ENCODE data around the gene PHF23.

Gene PHF23

DNA sequence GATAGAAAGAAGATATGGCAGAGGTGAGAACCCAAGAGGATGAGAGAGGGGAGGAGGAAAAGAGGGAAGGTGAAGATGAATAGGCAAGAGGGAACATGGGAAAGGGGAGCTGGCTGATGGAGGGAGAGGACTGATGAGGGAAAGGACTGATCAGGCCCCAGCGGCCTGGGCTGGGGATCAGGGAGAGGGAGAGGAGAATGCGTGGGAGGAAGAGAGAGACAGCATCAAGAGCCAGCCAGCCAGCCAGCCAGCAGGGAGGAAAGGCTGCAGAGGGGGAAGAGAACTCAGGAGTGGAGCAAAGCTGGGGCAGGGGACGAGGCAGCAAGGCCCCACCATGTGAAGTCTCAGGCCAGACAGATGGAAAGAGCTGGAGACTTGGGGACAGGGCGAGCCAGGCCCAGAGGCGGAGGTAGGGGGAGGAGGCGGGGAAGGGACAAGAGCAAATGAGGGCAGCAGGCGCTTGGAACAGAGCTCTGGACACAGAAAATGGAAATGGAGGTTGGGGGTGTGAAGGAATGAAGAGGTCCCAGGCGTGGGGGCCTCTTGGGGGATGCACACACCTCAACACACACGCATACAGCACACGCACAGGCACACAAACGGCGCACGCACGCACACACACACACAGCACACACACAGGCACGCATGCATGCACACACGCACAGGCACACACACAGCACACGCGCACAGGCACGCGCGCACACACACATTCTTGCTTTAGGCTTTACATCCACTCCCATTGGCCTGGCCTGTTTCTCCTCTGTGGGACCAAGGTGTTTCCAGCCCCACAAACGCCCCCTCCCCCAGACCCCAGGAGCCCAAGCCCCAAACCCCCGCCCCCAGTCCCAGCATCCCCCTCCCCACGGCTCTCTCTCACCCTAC lies 31.9 kb downstream of the PHF23 start:
- Histone ChIP-seq H3K4me1 (ENCODE audit: insufficient read depth, low read length) (peaks cover 31% of the 10 kb centered on the region), H3K4me3 (ENCODE audit: low read length) (peak overlapping the region; percentile 54), H3K9ac (ENCODE audit: low read depth, low read length) (no peak overlapping the region), H3K9me3 (ENCODE audit: insufficient read depth, low read depth, low read length) (no peaks in the 10 kb centered on the region), H3K36me3 (ENCODE audit: insufficient read depth, low read length) (peaks cover 17% of the 10 kb centered on the region), H3K27ac (ENCODE audit: low read depth, low read length) (no peak overlapping the region; the same call in 1 of the 2 replicates), H3K27me3 (ENCODE audit: insufficient read depth, low read length) (no peaks in the 10 kb centered on the region)
- WGBS, result 78% methylated on average over 22 of the region's 24 CpGs

DNA sequence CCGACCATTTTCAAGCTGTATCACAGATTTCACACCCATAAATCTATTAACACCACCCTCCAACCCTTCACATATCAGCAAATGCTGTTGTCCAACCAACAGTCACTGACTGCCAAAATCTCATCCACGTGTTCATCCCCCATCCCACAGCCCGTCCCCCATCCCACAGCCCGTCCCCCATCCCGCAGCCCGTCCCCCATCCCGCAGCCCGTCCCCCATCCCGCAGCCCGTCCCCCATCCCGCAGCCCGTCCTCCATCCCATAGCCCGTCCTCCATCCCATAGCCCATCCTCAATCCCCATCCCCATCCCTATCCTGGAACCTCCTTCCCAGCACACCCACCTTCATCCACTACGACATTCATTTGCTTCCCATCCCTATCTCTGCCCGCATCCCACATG lies 33.7 kb downstream of the PHF23 start:
- Histone ChIP-seq H3K27ac (ENCODE audit: low read depth, low read length) (peak overlapping the region; percentile 77; the same call in 1 of the 2 replicates), H3K36me3 (ENCODE audit: insufficient read depth, low read length) (peaks cover 30% of the 10 kb centered on the region), H3K4me1 (ENCODE audit: insufficient read depth, low read length) (peaks cover 22% of the 10 kb centered on the region), H3K9ac (ENCODE audit: low read depth, low read length) (no peak overlapping the region), H3K27me3 (ENCODE audit: insufficient read depth, low read length) (no peaks in the 10 kb centered on the region), H3K9me3 (ENCODE audit: insufficient read depth, low read depth, low read length) (no peaks in the 10 kb centered on the region), H3K4me3 (ENCODE audit: low read length) (peak overlapping the region; percentile 70)
- 49% methylated on average over 14 of the region's 15 CpGs for whole genome bisulfite sequencing

DNA sequence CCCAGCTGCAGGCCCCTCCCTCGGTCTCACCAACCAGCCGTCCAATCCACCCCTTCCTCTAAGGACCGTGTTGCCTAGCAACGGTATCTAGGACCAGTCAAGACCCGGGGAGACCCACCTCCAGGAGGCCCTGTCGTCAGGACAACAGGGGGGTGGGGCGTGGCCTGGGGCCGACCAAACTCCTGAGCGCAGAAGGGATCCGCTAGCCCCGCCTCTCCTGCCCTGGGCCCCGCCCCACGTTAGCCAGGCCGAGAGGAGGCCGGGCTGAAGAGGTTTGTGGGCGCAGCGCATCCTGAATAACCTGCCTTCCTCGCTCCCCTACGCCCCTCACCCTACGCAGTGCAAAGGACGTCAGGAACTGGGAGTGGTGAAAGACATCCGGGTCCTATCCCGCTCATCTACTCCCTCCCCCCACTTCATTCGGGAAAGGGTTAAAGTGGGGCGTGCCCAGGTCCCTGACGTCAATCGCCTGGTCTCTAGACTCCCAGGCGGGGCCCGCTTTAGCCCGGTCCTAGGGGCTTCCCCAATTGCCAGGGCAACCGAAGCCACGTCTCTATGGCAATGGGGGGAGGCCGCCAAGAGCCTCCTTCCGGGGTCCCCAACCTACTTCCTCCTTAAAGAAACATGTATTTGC lies 34.3 kb downstream of the PHF23 start:
- peak overlapping the region; percentile 70 for H3K4me3 ChIP-seq (ENCODE audit: low read length)
- no peaks in the 10 kb centered on the region for H3K27me3 ChIP-seq (ENCODE audit: insufficient read depth, low read length)
- 0 out of 2 replicates have a peak overlapping the region, but pooled peaks have one; percentile 28 for H3K9ac ChIP-seq (ENCODE audit: low read depth, low read length)

DNA sequence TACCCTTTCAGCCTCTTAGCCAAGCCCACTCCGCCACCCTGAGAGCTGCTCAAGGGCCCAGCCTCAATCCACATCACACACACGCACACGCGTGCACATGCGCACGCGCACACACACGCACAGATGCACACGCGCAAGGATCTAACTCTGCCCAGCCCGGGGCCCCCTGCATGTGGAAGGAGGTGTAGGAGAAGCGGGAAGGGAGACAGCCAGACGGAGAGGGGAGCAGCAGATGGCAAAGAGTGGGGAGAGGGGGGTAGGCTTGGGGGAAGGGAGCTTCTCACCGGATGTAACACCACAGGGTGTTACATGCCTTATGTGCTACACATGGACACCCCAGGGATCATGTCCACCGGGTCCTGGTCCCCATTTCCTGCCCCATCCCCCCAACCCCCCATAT lies 34.9 kb downstream of the PHF23 start:
- H3K9me3 ChIP-seq (ENCODE audit: insufficient read depth, low read depth, low read length), result no peaks in the 10 kb centered on the region
- peak overlapping the region; percentile 70 for H3K4me3 ChIP-seq (ENCODE audit: low read length)
- WGBS, result 90% methylated on average over 15 of the region's 15 CpGs
- H3K4me1 ChIP-seq (ENCODE audit: insufficient read depth, low read length), result peaks cover 19% of the 10 kb centered on the region; the same call in 1 of the 2 replicates
- H3K27me3 ChIP-seq (ENCODE audit: insufficient read depth, low read length), result no peaks in the 10 kb centered on the region
- no peak overlapping the region for H3K9ac ChIP-seq (ENCODE audit: low read depth, low read length)
- H3K27ac ChIP-seq (ENCODE audit: low read depth, low read length), result peak overlapping the region; percentile 77; the same call in 1 of the 2 replicates
- H3K36me3 ChIP-seq (ENCODE audit: insufficient read depth, low read length), result peaks cover 37% of the 10 kb centered on the region

More for the DNA sequence above, 34.3 kb downstream of the PHF23 start:
- WGBS, result under 1% methylated on average over 34 of the region's 34 CpGs
- Histone ChIP-seq H3K36me3 (ENCODE audit: insufficient read depth, low read length) (peaks cover 34% of the 10 kb centered on the region), H3K27ac (ENCODE audit: low read depth, low read length) (peak overlapping the region; percentile 77; the same call in 1 of the 2 replicates), H3K9me3 (ENCODE audit: insufficient read depth, low read depth, low read length) (no peaks in the 10 kb centered on the region), H3K4me1 (ENCODE audit: insufficient read depth, low read length) (peaks cover 19% of the 10 kb centered on the region; the same call in 1 of the 2 replicates)

DNA sequence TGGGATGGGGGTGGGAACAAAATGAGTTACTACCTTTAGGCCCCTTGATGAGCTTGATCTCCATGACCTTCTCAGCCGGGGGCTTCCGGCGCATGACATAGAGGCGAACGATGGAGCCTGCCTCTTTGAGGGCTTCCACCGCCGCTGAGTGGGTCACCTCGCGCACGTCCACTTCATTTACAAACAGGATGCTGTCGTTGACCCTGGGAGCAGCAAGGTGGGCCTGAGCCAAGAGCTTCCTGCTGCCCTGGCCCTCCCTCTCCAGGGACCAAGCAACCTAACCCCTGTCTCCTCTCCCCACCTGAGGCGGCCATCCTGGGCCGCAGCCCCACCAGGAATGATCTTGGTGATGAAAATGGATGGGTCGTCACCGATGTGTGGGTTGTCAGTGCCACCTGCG lies 35.9 kb downstream of the PHF23 start:
- WGBS, result 94% methylated on average over 16 of the region's 16 CpGs
- H3K36me3 ChIP-seq (ENCODE audit: insufficient read depth, low read length), result peaks cover 38% of the 10 kb centered on the region
- H3K27ac ChIP-seq (ENCODE audit: low read depth, low read length), result no peak overlapping the region
- H3K9ac ChIP-seq (ENCODE audit: low read depth, low read length), result no peak overlapping the region
- no peaks in the 10 kb centered on the region for H3K9me3 ChIP-seq (ENCODE audit: insufficient read depth, low read depth, low read length)
- peaks cover 10% of the 10 kb centered on the region; the same call in 1 of the 2 replicates for H3K4me1 ChIP-seq (ENCODE audit: insufficient read depth, low read length)
- no peaks in the 10 kb centered on the region for H3K27me3 ChIP-seq (ENCODE audit: insufficient read depth, low read length)
- H3K4me3 ChIP-seq (ENCODE audit: low read length), result no peak overlapping the region

DNA sequence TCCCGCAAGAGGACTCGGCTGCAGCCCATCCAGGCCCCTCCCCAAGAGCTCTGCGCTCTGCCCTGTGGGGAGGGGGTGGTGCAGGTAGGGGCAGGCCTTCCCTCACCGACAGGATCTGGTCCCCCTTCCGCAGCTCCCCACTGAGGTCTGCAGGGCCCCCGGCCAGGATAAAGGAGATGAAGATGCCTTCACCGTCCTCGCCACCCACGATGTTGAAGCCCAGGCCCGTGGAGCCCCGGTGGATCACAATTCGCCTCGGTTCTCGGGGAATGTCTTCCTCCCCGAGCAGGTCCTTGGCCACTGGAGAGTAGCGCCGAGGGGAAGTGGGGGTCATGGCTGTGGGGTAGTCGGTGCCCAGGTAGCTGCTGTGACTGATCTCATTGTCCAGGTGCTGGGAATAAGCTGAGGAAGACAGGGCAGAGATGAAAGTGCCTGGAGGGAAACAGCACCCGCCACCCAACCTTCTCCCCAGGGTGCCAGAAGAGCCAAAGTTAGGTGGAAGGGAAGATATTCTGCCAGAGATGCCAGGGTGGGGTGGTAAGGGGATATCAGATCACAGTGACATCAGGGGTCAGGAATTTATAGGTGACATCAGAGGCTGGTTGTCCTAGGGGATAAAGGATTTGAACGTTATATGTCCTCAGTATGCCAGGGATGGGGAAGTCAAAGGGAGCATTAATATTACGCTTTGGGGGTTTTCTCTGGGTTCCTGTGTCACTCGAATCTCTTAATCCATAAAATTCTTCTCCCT lies 42.4 kb downstream of the PHF23 start:
- H3K9me3 ChIP-seq (ENCODE audit: insufficient read depth, low read depth, low read length), result no peaks in the 10 kb centered on the region
- H3K36me3 ChIP-seq (ENCODE audit: insufficient read depth, low read length), result peaks cover 70% of the 10 kb centered on the region
- H3K9ac ChIP-seq (ENCODE audit: low read depth, low read length), result no peak overlapping the region
- H3K4me3 ChIP-seq (ENCODE audit: low read length), result no peak overlapping the region
- H3K27me3 ChIP-seq (ENCODE audit: insufficient read depth, low read length), result no peaks in the 10 kb centered on the region
- H3K4me1 ChIP-seq (ENCODE audit: insufficient read depth, low read length), result no peaks in the 10 kb centered on the region
- no peak overlapping the region for H3K27ac ChIP-seq (ENCODE audit: low read depth, low read length)
- 94% methylated on average over 22 of the region's 22 CpGs for WGBS

DNA sequence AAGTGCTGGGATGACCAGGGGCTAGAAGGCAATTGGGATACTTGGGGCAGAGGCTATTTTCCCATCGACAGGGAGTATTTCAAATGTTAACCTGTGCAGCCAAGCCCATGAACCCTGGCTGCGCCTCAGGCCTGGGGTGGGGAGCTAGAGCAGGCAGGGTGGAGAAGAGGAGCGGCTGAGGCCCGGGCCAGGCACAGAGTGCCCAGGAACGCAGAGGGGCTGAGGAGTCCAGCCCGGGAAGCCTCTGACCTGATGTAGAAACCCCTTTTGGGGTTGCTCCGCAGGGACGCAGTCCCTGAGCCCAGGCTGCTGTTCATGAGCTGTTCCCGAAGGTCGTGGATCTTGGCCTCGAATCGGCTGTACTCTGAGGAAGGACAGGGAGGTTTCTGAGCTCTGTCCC lies 43.3 kb downstream of the PHF23 start:
- WGBS, result 95% methylated on average over 12 of the region's 12 CpGs

DNA sequence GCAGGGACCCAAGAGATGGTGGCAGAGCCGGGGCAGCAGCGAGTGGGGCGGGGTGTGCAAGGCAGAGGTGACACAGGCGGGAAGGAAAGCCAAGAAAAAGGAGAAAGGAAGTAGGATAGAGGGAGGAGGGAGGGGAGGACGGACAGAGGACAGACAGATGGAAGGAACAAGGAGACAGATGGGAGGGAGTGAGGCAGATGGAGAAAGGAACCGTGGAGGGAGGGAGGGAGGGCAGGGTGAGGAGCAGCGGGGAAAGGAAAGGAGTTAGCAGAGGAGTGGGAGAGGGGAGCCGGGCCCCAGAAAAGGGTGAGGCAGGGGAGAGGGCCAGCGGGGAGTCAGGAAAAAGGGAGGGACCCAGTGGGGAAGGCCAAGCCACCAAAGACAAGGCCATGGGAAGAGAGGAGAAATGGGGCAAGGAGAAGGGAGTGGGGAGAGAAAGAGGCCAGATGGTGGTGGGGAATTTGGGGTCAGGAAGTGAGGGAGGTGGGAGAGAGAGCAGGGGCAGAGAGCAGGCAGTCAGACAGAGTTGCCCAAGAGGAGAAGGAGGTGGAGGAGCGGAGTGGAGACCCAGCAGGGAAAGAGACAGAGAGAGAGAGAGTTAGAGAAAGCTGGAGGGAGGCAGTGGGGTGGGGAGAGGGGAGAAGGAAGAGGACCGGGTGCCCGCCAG lies 46.9 kb downstream of the PHF23 start:
- no peak overlapping the region for H3K27ac ChIP-seq (ENCODE audit: low read depth, low read length)
- H3K9me3 ChIP-seq (ENCODE audit: insufficient read depth, low read depth, low read length), result no peaks in the 10 kb centered on the region
- no peak overlapping the region for H3K9ac ChIP-seq (ENCODE audit: low read depth, low read length)
- no peak overlapping the region for H3K4me3 ChIP-seq (ENCODE audit: low read length)
- no peaks in the 10 kb centered on the region for H3K4me1 ChIP-seq (ENCODE audit: insufficient read depth, low read length)
- WGBS, result 89% methylated on average over 12 of the region's 12 CpGs
- H3K36me3 ChIP-seq (ENCODE audit: insufficient read depth, low read length), result peaks cover 70% of the 10 kb centered on the region
- no peaks in the 10 kb centered on the region for H3K27me3 ChIP-seq (ENCODE audit: insufficient read depth, low read length)

More for the DNA sequence above, 43.3 kb downstream of the PHF23 start:
- Histone ChIP-seq H3K9ac (ENCODE audit: low read depth, low read length) (no peak overlapping the region), H3K27ac (ENCODE audit: low read depth, low read length) (no peak overlapping the region), H3K36me3 (ENCODE audit: insufficient read depth, low read length) (peaks cover 69% of the 10 kb centered on the region), H3K9me3 (ENCODE audit: insufficient read depth, low read depth, low read length) (no peaks in the 10 kb centered on the region), H3K4me1 (ENCODE audit: insufficient read depth, low read length) (no peaks in the 10 kb centered on the region), H3K4me3 (ENCODE audit: low read length) (no peak overlapping the region), H3K27me3 (ENCODE audit: insufficient read depth, low read length) (no peaks in the 10 kb centered on the region)

DNA sequence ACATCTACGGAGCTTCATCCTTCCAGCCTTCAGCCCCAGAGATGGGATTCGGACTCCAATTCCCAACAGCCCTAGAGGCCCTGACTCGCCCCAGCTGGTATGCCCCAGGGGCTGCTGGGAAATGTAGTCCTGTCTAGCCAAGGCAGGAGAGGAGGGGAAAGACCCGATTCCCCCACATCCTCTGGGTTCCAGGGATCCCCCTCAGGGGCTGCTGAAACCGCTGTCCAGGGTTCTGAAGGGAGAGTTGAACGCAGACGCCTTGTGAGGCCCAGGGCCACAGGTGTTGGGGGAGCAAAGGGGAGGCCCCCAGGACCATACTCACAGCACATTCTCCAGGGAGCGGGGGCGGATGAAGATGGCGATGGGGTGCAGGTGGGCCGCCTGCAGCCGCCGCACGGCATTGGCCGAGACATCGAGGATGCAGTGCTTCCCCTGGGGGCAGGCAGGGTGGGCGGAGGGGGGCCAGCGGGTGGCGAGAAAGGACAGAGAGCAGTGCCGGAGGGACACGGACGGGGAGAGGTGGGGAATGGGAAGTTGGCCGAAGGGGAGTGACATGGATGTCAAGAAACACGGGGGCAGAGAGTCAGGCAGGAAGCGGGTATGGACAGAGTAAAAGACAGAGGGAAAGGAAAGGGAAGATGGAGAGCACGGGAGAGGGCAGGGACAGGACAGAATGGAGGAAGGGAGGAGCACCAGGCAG lies 47.5 kb downstream of the PHF23 start:
- H3K9me3 ChIP-seq (ENCODE audit: insufficient read depth, low read depth, low read length), result no peaks in the 10 kb centered on the region
- no peaks in the 10 kb centered on the region for H3K4me1 ChIP-seq (ENCODE audit: insufficient read depth, low read length)
- WGBS, result 88% methylated on average over 25 of the region's 26 CpGs
- H3K27me3 ChIP-seq (ENCODE audit: insufficient read depth, low read length), result no peaks in the 10 kb centered on the region
- no peak overlapping the region for H3K4me3 ChIP-seq (ENCODE audit: low read length)
- H3K27ac ChIP-seq (ENCODE audit: low read depth, low read length), result no peak overlapping the region
- peaks cover 64% of the 10 kb centered on the region for H3K36me3 ChIP-seq (ENCODE audit: insufficient read depth, low read length)
- no peak overlapping the region for H3K9ac ChIP-seq (ENCODE audit: low read depth, low read length)

DNA sequence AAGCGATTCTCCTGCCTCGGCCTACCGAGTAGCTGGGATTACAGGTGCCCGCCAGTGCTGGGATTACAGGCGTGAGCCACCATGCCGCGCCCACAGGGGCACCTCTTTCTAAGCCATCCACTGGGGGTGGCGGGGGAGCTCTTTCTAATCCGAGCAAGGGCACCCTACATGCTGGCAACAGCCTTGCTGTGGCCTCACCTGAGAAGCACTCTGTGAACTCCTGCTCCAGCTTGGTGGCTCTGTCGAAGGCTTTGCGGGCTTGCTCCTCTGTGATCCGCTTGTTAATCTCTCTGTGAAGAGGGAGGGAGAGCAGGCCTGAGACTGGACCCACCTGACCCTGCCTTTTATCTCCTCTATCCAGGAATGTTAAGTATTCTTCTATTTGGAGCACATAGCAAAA lies 48.2 kb downstream of the PHF23 start:
- H3K4me3 ChIP-seq (ENCODE audit: low read length), result no peak overlapping the region
- H3K9me3 ChIP-seq (ENCODE audit: insufficient read depth, low read depth, low read length), result no peaks in the 10 kb centered on the region
- peaks cover 57% of the 10 kb centered on the region for H3K36me3 ChIP-seq (ENCODE audit: insufficient read depth, low read length)
- H3K4me1 ChIP-seq (ENCODE audit: insufficient read depth, low read length), result no peaks in the 10 kb centered on the region
- no peak overlapping the region for H3K9ac ChIP-seq (ENCODE audit: low read depth, low read length)
- H3K27ac ChIP-seq (ENCODE audit: low read depth, low read length), result no peak overlapping the region
- H3K27me3 ChIP-seq (ENCODE audit: insufficient read depth, low read length), result no peaks in the 10 kb centered on the region
- WGBS, result 98% methylated on average over 12 of the region's 12 CpGs

Data from HUES64 (cell line).